Tibial artery (tissue), 4 donors: Measurements from ENCODE around the gene RAPGEF6.

ENCODE experiments used
- DNase-seq, 2 donors: peaks; one replicate each; pipeline ENCODE4 v3.0.0-alpha.2; 2019
- H3K27ac ChIP-seq, 2 donors: fragments of 200-600 bp; sonication (generic) in 1 of 2; 1 replicate in 1 of 2; 2 replicates in 1 of 2; pipeline ENCODE4 v1.5.1; 2018 to 2019; ENCODE audit warnings: mild to moderate bottlenecking in 1 of 2
- H3K27me3 ChIP-seq, 2 donors: fragments of 200-600 bp; sonication (generic) in 1 of 2; one replicate each; pipeline versions ENCODE4 v1.5.1 to v1.6.0; 2016 to 2019
- H3K36me3 ChIP-seq, 3 donors: fragments of 200-600 bp; sonication (generic) in 2 of 3; one replicate each; pipeline ENCODE4 v1.5.1; 2016 to 2019; ENCODE audit warnings: mild to moderate bottlenecking in 2 of 3
- H3K4me1 ChIP-seq, 4 donors: fragments of 200-600 bp; sonication (generic) in 2 of 4; 1 replicate in 3 of 4; 2 replicates in 1 of 4; pipeline ENCODE4 v1.5.1; 2016 to 2019
- H3K4me3 ChIP-seq, 2 donors: fragments of 200-600 bp; sonication (generic) in 1 of 2; 1 replicate in 1 of 2; 2 replicates in 1 of 2; pipeline ENCODE4 v1.5.1; 2018 to 2019; ENCODE audit warnings: mild to moderate bottlenecking in 2 of 2
- H3K9me3 ChIP-seq, 3 donors: fragments of 200-600 bp; sonication (generic) in 1 of 3; one replicate each; pipeline ENCODE4 v1.5.1; 2016 to 2019
- CTCF ChIP-seq, 2 experiments: fragments of 200-600 bp in 1 of 2; fragments of 450-650 bp in 1 of 2; IDR thresholded peaks; one replicate each; pipeline ENCODE4 v1.5.1; 2017 to 2019; ENCODE audit warnings: antibody characterized with exemption in 2 of 2, mild to moderate bottlenecking in 1 of 2, moderate library complexity in 1 of 2
- intact Hi-C: fragments of 100-400 bp; cut with DNase I; formaldehyde crosslinking; loops from one replicate; pipeline ENCODE4 v1.15.0; 2023; ENCODE audit warnings: low total_unique reads

Gene RAPGEF6

GRCh38 chr5:131461742-131462141 is 173.3 kb downstream of the RAPGEF6 start:
- H3K9me3 ChIP-seq: no peaks in the 10 kb centered on the region
- TF ChIP-seq CTCF (IDR thresholded peaks at IDR 0.05): no peak
- no peak overlapping the region for H3K27ac ChIP-seq
- no peaks in the 10 kb centered on the region for H3K27me3 ChIP-seq
- H3K4me1 ChIP-seq: peaks cover 0 to 7% (median 0%) of the 10 kb centered on the region in 4 donors
- no peak overlapping the region for H3K4me3 ChIP-seq
- intact Hi-C loops: no loop called here
- DNase-seq: no peak
- H3K36me3 ChIP-seq: peaks cover 18 to 22% (median 19%) of the 10 kb centered on the region in 3 donors

- Histone ChIP-seq H3K36me3 (peaks cover 15 to 18% (median 17%) of the 10 kb centered on the region in 3 donors), H3K27me3 (no peaks in the 10 kb centered on the region), H3K4me1 (peaks cover 0 to 9% (median under 1%) of the 10 kb centered on the region in 4 donors), H3K27ac (no peak overlapping the region), H3K9me3 (no peaks in the 10 kb centered on the region), H3K4me3 (no peak overlapping the region)
- TF ChIP-seq CTCF (IDR thresholded peaks at IDR 0.05): no peak
- intact Hi-C loops: no loop called here
- no peak for DNase-seq
These were observed 174.0 kb downstream of the RAPGEF6 start for GRCh38 chr5:131460867-131461572.

GRCh38 chr5:131460133-131460532 is 174.9 kb downstream of the RAPGEF6 start:
- intact Hi-C loops: no loop called here
- no peak for DNase-seq
- Histone ChIP-seq H3K4me1 (peaks cover 0 to 9% (median 3%) of the 10 kb centered on the region in 4 donors), H3K4me3 (no peak overlapping the region), H3K27me3 (no peaks in the 10 kb centered on the region), H3K27ac (no peak overlapping the region), H3K36me3 (peaks cover 18 to 20% (median 19%) of the 10 kb centered on the region in 3 donors), H3K9me3 (no peaks in the 10 kb centered on the region)
- no peak for TF ChIP-seq CTCF (IDR thresholded peaks at IDR 0.05)

- no peak for DNase-seq
- TF ChIP-seq CTCF (IDR thresholded peaks at IDR 0.05): no peak
- Histone ChIP-seq H3K4me1 (peaks cover 0 to 9% (median 3%) of the 10 kb centered on the region in 4 donors), H3K27me3 (no peaks in the 10 kb centered on the region), H3K27ac (no peak overlapping the region), H3K9me3 (no peaks in the 10 kb centered on the region), H3K36me3 (peaks cover 18 to 24% (median 21%) of the 10 kb centered on the region in 3 donors), H3K4me3 (no peak overlapping the region)
- intact Hi-C loops: no loop called here
These were observed 175.8 kb downstream of the RAPGEF6 start for GRCh38 chr5:131459216-131459615.

GRCh38 chr5:131457193-131457592 is 177.8 kb downstream of the RAPGEF6 start:
- H3K4me3 ChIP-seq: no peak overlapping the region
- peaks cover 11 to 21% (median 19%) of the 10 kb centered on the region in 3 donors for H3K36me3 ChIP-seq
- no peaks in the 10 kb centered on the region for H3K9me3 ChIP-seq
- H3K4me1 ChIP-seq: peaks cover 0 to 9% (median 3%) of the 10 kb centered on the region in 4 donors
- intact Hi-C loops: no loop called here
- no peaks in the 10 kb centered on the region for H3K27me3 ChIP-seq
- H3K27ac ChIP-seq: no peak overlapping the region
- no peak for TF ChIP-seq CTCF (IDR thresholded peaks at IDR 0.05)
- DNase-seq: no peak
